HK-2 (cell line): ENCODE measurements around the gene CACNA1D.

ENCODE experiments used
- DNase-seq: peaks from one replicate; pipeline ENCODE4 v3.0.0-alpha.2; 2018; ENCODE audit not compliant: unreplicated experiment

Gene CACNA1D

DNA sequence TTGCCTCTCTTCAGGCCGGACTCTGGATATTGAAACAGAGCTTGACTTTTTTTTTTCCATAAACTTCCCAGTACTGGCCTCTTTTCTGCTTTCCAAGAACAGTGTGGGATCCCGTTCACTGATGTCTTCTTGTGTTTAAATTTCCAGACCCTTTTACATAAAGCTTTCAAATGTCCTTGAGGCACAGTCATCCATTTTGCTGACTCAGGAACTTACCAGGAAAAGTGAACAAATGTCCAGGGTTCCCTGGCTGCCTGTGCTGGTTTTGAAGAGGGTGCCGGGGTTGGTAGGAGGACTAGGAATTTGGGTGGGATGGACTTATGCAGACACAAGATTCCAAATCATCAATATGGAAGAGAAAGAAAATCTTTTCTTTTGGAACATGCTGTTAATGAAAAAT is 283.7 kb downstream of the CACNA1D start:
- no peak for DNase-seq

DNA sequence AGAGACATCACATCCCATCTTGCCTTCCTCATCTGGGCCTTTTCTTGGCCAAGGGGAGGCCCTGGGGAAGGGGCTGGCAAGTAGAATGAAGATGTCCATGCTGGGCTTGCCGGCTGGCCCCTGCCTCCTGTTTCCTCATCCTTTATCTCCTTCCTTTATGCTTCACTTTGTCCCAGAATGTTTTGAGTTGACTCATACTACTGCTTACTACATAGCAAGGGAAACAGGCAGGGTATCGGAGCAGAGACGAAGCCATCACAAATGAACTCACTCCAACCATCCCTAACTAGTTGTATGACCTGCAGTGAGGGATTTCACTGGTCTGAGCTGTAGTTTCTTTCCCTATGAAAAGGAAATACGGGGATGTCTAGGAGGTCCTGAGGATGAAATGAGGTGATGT is 285.8 kb downstream of the CACNA1D start:
- DNase-seq = no peak

DNA sequence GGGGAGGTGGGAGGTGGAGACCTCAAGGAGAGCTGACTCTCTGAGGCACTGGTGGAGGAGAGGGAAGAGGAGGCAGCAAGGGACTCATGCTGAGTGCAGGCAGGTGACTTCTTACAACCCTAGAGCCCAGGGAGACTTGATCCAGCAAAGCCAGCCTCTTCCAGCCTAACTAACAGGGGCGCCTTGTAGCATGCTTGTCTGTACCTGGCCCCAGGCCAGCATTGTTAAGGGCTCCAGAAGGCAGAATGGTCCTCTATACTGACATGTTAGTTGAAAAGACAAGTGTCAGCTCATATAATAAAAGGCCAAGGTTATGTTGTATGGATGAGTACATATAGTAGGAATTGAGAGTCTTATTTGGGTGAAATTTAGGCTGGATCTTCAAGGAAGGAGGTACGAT is 286.4 kb downstream of the CACNA1D start:
- DNase-seq = no peak

DNA sequence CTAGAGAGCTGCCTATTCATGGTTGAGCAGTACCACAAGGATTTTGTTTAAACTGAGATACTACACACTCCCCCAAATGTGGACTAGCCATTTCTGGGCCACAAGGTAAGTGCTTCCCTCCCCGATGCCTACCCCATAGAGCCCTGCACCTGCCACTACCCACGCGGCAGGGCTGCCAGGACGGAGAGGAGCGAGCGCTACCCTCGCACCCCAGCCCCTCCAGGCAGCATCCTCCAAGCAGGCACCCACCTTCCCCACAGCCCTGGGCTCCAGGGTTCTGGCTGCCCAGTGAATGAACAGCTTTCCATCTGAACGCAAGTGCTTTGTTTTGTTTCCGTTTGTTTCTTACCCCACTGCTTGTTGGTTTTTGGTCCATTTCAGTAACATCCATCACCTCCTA is 292.6 kb downstream of the CACNA1D start:
- DNase-seq = no peak

DNA sequence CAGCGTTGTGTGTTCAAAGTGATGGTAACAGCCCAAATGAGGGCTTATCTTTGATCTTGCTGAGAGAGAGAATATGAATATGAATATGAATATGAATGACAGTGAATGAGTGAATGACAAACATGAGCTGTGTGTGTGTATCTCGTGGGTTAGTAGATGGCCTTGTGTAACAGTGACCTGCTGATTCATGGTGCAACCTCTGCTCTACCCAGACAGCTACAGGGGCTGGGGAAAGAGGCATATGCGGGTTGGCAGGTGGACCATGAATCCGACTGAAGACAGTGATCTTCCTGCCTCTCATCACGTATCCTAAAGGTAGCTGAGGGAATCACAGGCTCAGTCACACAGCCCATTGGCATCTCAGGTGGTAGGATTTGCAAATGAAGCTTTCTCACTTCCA is 293.6 kb downstream of the CACNA1D start:
- DNase-seq = no peak

DNA sequence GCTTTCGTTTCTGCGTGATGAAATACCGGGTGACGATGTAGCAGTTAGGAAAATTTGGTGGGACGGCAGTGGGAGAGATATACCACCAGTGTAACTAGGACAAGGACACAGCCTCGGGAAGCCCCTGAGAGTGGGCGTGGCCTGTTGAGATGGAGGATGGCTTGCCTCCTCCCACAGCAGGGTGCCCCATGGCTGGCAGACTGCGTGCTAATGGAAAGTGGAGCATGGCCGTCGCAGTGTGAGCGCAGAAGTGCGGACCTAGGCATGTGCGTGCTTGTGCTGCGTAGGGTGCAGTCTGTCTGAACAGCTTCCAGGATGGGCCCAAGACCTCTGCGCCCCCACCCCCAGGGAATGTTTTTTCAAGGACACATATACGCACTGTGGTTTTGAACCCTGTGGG is 295.0 kb downstream of the CACNA1D start:
- DNase-seq = no peak

DNA sequence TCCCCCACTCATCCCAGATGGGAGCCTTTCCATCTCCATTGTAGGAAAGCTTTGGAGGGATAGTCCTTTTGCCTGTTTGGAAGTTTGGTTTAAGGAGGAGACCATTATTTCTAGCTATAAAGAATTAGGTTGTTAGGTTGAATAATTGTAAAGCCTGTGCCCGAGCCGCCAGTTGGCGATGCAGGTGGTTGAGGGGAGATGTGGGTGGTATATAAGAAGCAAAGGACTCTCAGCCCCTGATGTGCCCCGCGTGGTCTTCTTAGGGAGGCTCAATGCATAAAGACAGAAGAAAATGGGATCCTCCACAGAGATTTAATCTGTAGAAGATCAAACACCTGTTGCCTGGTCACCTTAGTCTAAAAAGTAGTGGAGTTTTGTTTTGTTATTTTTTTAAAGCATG is 296.1 kb downstream of the CACNA1D start:
- DNase-seq = no peak

DNA sequence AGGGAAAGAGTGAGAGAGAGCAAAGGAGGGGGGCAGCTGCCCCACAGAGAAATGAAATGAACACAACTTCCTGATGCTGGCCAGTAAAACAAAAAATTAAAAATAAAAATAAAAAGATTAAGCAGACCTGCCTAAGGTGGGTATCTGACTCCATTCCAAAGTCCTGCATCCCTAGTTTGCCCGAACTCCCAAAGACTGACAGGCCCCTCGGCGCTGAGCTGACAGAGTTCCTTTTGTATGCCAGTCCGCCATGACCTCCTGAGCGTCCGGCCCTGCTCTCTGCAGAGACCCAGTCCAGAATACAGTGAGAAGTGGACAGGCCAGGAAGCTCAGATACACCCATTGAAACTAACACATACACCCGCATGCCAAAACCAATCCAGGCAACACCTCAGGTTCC is 296.9 kb downstream of the CACNA1D start:
- DNase-seq = no peak

DNA sequence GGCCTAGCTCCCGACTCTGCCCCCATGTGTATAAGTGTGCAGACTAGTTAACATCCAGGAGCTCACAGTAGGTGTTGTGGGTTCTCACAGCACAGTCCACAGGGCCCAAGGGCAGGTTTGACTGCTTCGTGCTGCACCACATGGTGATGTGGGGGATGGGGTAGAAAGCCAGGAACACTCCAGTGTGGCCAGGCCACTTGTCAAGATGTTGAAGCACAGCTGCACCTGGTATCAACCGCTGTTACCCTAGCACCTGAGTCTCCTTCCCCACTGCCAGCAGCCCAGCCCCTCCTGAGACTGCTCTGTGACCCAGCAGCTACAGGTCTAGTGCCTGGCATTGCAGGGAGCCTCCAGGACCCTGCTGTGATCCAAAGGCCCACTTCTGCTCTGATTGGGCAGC is 298.5 kb downstream of the CACNA1D start:
- DNase-seq = no peak

DNA sequence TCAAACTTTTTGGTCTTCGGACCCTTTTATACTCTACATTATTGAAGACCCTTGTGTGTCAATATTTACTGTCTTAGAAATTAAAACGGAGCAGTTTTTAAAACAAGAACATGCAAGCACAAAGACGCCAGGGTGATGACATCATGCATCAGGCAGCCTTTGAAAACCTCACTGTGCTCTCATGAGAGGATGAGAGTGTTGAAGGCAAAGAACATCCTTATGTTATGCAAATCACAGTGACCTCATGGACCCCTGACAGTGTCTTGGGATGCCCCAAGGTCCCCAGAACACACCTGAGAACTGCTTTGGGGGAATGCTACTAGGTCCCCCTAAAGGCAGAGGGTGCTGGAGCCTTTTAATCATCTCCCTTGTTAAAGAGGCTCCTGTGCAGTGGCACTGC is 300.2 kb downstream of the CACNA1D start:
- no peak for DNase-seq

DNA sequence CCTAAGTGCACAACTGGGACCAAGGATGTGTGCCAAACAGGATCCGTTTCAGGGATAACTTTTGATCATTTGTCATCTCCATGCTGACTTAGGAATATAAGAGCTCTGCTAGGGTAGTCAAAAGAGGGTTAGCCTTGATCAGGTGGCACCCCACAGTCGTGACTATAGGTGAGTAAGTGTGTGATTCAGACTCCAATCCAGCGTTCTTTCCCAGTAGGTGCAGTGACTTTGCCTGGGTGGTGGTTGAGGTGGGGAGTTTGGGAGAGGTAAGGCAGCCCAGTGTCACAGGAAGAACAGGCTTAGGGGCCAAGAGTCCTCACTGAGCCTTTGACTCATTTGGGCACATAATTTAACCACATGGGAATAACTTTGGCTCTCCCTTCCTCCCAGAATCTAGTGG is 300.8 kb downstream of the CACNA1D start:
- peak; percentile 15 for DNase-seq

DNA sequence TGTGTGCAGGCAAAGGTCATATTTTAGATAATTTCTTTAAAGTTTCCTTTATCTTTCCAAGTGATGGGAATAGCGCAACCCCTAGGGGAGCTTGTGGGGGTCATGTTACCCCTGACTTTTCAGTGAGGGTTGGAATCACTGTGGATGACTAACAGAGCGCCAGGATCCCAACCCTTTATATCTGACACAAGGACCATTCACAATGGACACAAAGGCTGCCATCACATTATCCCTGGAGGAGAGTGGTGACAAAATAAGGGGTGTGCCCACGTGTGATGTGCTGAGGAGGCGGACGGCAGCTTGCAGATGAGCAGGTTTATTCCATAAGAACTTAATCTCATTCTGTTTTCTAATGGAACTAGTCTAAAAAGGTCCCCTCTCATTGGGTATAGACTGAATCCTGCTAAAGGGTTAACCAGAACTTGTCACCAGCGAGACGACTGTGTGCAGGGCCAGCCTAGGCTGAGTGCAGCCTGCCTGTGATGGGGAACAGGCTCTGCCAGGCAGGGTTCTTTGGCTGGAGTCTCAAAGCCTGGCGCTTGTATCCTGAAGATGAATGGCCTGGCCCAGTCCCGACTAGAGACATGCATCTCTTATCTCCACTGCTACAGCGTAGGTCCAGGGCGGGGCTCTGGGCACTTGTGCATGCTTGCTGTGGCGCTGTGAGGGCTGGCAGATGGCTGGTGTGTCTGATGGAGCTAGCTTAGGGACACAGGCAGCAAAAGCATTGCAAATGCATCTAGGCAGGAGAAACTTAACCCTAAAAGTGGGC is 301.6 kb downstream of the CACNA1D start:
- no peak for DNase-seq

DNA sequence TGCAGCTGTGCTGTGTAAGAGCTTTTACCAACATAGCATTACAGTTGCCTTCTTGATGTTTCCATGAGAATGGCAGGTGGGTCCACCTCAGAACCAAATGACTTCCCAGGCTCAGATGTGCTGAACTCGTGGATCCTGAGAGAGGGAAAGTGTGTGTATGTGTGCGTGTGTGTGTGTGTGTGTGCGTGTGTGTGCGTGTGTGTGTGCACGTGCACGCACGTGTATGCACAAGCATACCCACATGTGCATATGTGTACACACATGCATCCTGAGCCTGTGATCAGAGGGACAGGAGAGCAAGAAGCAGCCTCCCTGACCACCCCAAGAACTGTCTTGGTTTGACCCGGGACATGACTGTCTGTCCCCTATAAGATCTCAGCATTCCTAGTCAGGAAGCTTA is 303.7 kb downstream of the CACNA1D start:
- no peak for DNase-seq

DNA sequence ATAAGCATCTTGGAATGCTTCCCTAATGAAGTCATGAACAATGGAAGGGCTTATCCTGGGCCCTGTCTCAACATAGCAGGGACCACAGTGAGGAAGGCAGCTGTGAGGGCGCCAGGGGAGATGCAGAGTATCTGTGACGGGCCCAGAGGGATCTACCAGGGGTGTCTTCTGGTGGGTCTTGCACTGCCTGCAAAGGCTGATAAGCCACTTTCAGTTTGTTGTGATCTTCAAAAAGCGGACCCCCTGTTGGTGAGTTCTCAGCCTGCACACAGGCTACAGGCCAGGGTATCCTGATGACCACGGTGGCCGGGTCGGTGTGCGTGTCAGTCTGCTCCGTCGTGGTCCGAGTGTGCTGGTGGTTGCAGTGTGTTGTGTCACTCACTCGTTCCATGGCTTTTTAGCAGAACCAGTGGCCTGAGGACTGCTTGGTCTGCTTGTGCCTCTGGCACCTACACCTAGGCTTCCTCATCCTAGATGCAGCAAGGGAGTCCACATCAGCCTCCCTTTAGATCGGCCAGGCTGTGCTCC is 305.0 kb downstream of the CACNA1D start:
- DNase-seq = no peak

DNA sequence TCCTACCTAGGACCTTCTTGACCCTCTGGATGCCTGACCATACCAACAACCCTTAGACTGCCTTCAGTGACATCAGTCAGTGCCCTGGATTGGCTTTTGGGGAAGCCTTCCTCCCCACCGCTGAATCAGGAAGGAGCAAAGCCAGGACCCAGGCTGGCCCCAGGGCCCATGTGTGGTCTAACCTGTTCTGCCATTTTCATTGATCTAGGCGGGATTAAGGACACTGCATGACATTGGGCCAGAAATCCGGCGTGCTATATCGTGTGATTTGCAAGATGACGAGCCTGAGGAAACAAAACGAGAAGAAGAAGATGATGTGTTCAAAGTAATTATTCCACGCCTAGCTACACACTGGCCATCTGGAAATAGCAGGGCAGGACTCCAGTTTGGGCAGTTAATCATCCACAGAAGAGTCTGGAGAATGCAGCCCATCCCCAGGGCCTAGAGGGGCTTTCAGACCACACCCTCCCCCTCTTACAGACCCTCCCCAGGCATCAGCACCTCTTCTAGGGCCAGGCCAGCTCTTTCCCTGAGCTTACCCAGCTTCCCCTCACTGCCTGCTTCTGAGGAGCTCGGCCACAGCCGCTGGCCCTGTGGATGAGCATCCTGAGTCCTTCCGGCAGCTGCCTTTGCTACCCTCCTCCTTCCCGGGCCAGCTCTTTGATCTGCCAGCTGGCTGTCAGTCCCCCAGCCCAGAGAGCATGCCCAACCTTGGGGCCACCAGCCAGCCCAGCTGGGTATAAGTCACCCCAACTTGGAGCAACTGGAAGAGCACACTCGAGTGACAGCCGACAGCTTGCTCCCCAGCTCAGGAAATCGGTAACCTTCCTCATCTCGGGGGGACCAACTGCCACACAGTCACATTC is 305.9 kb downstream of the CACNA1D start:
- DNase-seq = no peak

DNA sequence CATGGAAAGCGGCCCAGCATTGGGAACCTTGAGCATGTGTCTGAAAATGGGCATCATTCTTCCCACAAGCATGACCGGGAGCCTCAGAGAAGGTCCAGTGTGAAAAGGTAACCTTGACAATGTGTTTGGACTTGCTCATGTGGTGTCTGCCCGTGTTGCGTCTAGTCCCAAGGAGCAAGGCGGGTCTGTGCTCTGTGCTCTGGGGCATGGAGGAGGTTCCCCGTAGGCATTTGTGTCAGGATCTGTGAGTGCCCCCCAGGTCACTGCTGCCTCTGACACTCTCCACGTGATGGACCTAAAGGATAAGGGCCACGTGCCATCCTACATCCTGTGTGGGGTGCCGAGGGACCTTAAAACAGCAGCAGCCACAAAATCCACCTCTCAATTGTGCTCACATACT is 306.9 kb downstream of the CACNA1D start:
- no peak for DNase-seq

DNA sequence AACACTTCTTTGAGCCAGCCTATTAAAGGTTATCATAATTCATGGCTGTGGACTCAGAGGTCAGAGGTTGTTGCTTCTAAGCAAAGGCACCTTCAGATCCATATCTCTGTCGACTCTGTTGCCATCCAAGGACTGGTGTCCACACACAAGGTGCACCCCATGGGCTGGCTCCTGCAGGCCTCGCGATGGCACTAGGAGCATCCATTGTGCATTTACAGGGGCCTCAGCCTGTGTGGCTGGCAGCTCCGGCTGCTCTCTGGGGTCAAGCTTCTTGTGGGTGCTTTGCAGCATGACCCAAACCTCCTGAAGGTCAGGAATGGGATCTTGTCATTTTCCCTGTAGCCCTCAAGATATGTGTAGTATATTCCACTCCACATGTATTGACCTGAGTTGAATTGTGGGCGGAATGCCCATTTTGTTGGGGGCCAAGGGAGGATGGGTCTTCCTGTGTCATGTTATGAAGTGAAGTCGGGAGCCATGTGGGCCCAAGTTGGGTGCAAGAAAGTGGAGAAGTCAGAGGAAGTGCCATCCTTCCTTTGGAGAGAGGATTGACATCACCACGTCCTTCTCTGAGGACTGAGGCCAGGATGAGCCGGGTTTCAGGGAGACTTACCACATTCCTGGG is 308.0 kb downstream of the CACNA1D start:
- no peak for DNase-seq

DNA sequence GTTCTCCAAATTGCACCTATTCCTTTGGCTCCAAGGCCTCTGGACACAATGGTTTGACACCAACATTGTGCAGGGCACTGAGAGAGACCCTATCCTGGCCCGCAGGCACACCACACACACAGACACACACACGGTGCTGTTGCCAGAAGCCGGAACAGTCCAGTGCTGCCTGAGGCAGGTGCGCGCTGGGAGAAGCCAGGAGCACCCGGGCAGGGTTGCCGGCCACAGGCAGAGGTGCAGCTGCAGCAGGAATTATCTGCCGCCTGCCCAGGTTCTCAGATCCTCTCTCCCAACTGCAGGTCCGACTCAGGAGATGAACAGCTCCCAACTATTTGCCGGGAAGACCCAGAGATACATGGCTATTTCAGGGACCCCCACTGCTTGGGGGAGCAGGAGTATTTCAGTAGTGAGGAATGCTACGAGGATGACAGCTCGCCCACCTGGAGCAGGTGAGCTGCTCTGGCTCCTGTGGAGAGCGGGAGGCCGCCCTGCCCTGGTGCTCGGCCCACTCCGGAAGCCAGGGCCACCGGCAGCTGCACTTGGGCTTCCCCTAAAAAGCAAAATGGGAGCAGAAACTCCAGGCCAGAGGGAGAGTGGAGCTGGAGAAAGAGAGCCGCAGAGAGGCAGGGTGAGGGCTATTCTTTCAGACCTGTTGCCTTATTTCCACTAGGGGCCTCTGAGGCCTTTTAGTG is 308.9 kb downstream of the CACNA1D start:
- no peak for DNase-seq

DNA sequence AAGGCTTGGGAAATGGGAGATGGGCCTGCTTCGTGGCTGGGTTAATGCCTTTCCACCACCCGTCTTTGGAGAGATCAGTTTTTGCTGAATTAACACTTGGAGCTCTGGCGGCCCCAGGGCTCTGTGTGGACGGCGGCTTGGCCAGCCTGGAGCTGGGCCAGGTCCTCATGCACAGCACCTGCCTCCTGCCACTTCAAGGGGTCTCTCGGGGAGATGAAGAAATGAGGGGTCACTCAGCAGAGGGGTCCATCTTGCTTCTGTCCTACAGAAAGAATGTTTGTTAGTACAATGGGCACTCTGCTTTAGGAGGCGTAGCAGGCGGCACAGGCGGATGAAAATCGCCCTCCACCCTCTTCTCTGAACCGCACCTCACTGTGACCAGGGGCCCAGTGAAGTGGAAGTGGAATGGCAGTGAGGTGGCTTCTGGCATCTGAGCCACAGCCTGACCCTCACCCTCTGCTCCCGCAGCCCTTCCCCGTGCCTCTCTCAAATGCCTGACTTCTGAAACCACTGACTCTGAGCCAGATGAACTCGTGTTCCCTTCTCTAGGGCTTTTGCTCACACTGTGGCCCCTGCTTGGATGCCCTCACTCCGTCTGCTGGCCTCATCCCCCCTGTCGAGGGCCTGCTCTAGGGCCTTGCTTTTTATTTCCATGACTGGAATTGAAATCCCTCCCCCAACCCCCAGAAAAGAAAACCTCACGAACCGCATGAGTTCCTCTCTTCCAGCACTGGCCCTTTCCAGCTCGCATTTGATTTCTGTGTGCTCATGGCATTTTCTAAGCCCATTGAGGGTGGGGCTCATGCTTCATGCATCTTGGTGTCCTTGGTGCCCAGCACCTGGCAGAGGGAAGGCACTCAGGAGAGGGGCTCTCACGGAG is 309.6 kb downstream of the CACNA1D start:
- DNase-seq = no peak

DNA sequence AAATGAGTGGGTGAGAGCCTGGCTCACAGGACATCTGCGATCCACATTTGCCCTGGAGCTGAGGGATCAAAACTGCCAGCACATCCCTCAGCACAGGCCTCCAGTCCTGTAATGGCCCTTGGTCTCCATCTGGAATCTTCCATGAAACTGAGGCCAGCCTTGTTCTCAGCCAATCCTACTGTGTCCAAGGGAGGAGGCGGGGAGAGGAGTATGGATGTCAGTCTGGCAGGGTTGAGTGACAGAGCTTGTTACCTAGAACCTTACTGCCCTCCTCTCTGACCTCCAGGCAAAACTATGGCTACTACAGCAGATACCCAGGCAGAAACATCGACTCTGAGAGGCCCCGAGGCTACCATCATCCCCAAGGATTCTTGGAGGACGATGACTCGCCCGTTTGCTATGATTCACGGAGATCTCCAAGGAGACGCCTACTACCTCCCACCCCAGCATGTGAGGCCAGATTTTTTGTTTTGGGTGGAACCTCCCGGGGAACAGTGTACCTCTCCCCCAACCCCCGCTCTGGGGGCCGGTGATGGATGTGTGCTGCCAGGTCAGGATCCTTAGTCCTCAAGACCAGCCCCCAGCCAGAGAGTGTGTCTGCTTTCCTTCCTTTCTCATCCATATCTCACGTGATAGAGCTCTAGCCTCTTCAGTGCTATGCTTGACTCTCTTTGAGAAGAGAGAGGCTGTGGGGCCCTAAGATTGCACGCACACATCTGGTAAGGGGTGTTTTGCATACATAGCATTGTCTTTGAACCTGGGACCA is 310.5 kb downstream of the CACNA1D start:
- DNase-seq = peak; percentile 65
